Tibial nerve (tissue), 4 donors: Measurements from ENCODE around the gene SHPK. TPM values are rescaled to one million over a fixed set of nuclear protein-coding genes. Genes with fewer than 3 reads are reported as not detected.
A peak's percentile ranks its signal among the peaks of the same experiment; 100 is the strongest.

ENCODE experiments used
- DNase-seq, 2 donors: peaks; one replicate each; pipeline ENCODE4 v3.0.0-alpha.2; 2019; ENCODE audit warnings: low spot score in 2 of 2
- H3K27ac ChIP-seq, 4 donors: fragments of 200-600 bp; sonication (generic) in 3 of 4; one replicate each; pipeline ENCODE4 v1.5.1; 2017 to 2019; ENCODE audit warnings: mild to moderate bottlenecking in 1 of 4
- H3K27me3 ChIP-seq, 2 donors: fragments of 200-600 bp; sonication (generic) in 1 of 2; one replicate each; pipeline versions ENCODE4 v1.5.1 to v1.6.0; 2017 to 2019
- H3K36me3 ChIP-seq, 3 donors: fragments of 200-600 bp; sonication (generic); one replicate each; pipeline ENCODE4 v1.5.1; 2018 to 2019
- H3K4me1 ChIP-seq, 4 donors: fragments of 200-600 bp; sonication (generic) in 3 of 4; one replicate each; pipeline ENCODE4 v1.5.1; 2017 to 2019
- H3K4me3 ChIP-seq, 4 donors: fragments of 200-600 bp; sonication (generic) in 3 of 4; one replicate each; pipeline ENCODE4 v1.5.1; 2017 to 2019; ENCODE audit warnings: mild to moderate bottlenecking in 1 of 4, moderate library complexity in 1 of 4
- H3K9me3 ChIP-seq, 4 donors: fragments of 200-600 bp; sonication (generic) in 3 of 4; one replicate each; pipeline ENCODE4 v1.5.1; 2017 to 2019
- EP300 ChIP-seq, 2 donors: sonication (generic); formaldehyde crosslinking; IDR thresholded peaks; one replicate each; pipeline ENCODE4 v1.6.1; 2017; ENCODE audit warnings: antibody characterized with exemption in 2 of 2, mild to moderate bottlenecking in 1 of 2
- POLR2A ChIP-seq, 2 donors: fragments of 450-650 bp; IDR thresholded peaks; one replicate each; pipeline ENCODE4 v1.6.1; 2017; ENCODE audit warnings: antibody characterized with exemption in 2 of 2, mild to moderate bottlenecking in 2 of 2, moderate library complexity in 2 of 2
- WGBS, 2 donors: methylation state at CpG; one replicate each; pipeline ENCODE4 v1.1.5; 2018; 5-methylcytosine and 5-hydroxymethylcytosine counted together
- total RNA-seq, 4 donors: library from RNA; depleted of rRNA; stranded (reverse); fragments of >200 nt; gene quantifications; one replicate each; pipeline ENCODE4 v1.1.0, GENCODE V29; 2016
- TF ChIP-seq, protein P1 (sequence below), 5 experiments: fragments of 200-600 bp in 3 of 5; fragments of 450-650 bp in 2 of 5; sonication (generic) in 3 of 5; IDR thresholded peaks; one replicate each; pipeline ENCODE4 v1.5.1; 2016 to 2019; ENCODE audit warnings: antibody characterized with exemption in 5 of 5, mild to moderate bottlenecking in 3 of 5, moderate library complexity in 2 of 5

SHPK gene
- total RNA-seq, 4 donors from 2014 or later, result 17.5 to 29.6 (median 22.5) TPM

DNA sequence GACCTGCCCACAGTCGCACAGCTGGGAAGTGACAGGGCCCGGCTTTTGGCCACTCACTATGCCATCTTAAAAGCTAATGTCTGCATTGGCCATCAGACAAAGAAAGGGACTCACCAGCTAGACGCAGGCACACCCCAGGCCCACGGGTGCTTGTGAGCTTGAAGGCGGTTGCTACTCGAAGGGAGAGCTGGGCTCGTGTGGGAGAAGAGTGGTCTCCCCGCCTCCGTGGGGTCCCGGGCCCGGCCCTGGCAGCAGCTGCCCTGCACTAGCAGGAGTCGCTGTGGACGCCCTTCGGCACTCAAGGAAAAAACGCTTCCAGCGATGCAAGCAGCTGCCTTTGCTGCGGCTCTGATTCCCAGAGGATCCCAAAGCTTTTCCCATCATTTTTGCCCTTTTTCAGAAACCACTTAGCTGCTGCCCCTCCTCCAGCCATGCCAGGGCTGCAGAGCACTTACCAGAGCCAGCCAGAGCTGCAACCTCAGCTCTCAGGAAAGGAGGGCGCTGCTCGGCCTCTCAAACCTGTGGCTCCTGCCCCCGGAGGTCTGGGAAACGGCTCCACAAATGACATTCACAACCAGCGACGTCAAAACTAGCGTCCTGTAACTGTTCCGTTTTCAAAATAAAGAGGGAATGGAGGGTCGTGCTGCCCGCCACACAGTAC, 39.1 kb downstream of the SHPK start:
- Histone ChIP-seq H3K4me1 (no peaks in the 10 kb centered on the region), H3K4me3 (no peak overlapping the region), H3K36me3 (peaks cover 0 to 60% (median 0%) of the 10 kb centered on the region in 3 donors), H3K27me3 (no peaks in the 10 kb centered on the region), H3K27ac (no peak overlapping the region), H3K9me3 (no peaks in the 10 kb centered on the region)
- no peak for TF ChIP-seq EP300 (IDR thresholded peaks at IDR 0.05)
- TF ChIP-seq, protein P1, sequence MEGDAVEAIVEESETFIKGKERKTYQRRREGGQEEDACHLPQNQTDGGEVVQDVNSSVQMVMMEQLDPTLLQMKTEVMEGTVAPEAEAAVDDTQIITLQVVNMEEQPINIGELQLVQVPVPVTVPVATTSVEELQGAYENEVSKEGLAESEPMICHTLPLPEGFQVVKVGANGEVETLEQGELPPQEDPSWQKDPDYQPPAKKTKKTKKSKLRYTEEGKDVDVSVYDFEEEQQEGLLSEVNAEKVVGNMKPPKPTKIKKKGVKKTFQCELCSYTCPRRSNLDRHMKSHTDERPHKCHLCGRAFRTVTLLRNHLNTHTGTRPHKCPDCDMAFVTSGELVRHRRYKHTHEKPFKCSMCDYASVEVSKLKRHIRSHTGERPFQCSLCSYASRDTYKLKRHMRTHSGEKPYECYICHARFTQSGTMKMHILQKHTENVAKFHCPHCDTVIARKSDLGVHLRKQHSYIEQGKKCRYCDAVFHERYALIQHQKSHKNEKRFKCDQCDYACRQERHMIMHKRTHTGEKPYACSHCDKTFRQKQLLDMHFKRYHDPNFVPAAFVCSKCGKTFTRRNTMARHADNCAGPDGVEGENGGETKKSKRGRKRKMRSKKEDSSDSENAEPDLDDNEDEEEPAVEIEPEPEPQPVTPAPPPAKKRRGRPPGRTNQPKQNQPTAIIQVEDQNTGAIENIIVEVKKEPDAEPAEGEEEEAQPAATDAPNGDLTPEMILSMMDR (IDR thresholded peaks at IDR 0.05), result no peak
- TF ChIP-seq POLR2A (IDR thresholded peaks at IDR 0.05), result no peak
- no peak for DNase-seq
- WGBS, 2 donors, result 82 to 83% methylated on average over 27 of the region's 27 CpGs

DNA sequence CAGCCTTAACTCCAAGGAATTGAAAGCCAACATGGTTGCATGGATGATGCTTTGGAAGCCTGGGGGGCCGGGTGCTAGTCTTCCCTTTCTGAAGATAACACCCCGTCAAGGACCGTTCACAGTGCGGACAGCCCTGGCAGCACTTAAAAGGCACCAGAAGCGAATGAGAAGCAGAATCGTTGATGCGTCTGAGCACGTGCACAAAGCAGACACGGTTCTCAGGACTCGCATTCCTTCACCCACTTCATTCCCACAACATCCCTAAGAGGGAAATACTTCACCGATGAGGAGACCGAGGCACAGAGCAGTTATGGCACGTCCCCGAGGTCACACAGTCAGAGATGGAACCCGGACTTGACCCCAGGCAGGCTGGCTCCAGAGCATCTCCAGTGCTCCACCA, 41.1 kb downstream of the SHPK start:
- H3K27me3 ChIP-seq, result no peaks in the 10 kb centered on the region
- DNase-seq, result no peak
- H3K27ac ChIP-seq, result peak overlapping the region in 1 of 4 donors; percentile 0
- WGBS, 2 donors, result 85 to 88% methylated on average over 15 of the region's 15 CpGs
- H3K4me1 ChIP-seq, result no peaks in the 10 kb centered on the region
- H3K36me3 ChIP-seq, result peaks cover 0 to 76% (median 5%) of the 10 kb centered on the region in 3 donors
- H3K4me3 ChIP-seq, result no peak overlapping the region
- no peaks in the 10 kb centered on the region for H3K9me3 ChIP-seq
- no peak for TF ChIP-seq EP300 (IDR thresholded peaks at IDR 0.05)
- no peak for TF ChIP-seq POLR2A (IDR thresholded peaks at IDR 0.05)
- TF ChIP-seq, protein P1 (IDR thresholded peaks at IDR 0.05), result no peak

DNA sequence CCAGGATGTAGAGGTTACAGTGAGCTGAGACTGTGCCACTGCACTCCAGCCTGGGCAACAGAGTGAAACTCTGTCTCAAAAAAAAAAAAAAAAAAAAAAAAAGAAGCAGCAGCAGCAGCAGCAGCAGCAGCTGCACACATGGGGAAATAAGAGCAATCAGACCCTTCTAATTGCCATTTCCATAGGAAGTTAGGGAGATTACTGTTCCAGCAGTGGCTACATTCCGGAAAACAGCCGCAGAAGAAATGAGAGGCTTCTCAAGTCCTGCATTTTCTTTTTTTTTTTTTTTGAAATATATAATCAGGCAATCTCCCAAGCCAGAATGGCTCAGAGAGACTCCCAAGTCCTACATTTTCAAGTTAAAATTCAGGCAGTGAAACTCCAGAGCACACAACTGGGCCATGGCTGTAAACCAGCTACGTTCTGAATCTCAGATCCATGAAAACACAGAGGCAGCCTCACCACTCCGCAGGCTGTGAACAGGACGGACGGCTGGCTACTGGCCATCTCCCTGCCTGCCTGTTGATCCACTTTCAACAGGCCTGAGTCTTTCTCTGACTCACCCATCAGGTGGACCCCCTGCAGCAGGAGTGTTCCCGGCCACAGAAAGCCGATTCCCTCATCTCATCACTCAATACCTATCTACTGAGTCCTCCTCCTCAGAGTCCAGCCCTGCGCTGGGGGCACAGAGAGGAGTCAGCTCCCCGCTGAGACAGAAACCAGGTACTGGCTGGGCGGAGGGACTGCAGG, 41.8 kb downstream of the SHPK start:
- Histone ChIP-seq H3K27ac (peak overlapping the region in 2 of 4 donors; percentile 0 to 3), H3K27me3 (no peaks in the 10 kb centered on the region), H3K4me1 (no peaks in the 10 kb centered on the region), H3K9me3 (no peaks in the 10 kb centered on the region), H3K36me3 (peaks cover 0 to 82% (median 5%) of the 10 kb centered on the region in 3 donors), H3K4me3 (no peak overlapping the region)
- TF ChIP-seq EP300 (IDR thresholded peaks at IDR 0.05) (no peak), POLR2A (IDR thresholded peaks at IDR 0.05) (no peak)
- TF ChIP-seq, protein P1 (IDR thresholded peaks at IDR 0.05), result no peak
- DNase-seq, result peak in 1 of 2 donors; percentile 7
- 67 to 71% methylated on average over 11 of the region's 11 CpGs for WGBS, 2 donors

DNA sequence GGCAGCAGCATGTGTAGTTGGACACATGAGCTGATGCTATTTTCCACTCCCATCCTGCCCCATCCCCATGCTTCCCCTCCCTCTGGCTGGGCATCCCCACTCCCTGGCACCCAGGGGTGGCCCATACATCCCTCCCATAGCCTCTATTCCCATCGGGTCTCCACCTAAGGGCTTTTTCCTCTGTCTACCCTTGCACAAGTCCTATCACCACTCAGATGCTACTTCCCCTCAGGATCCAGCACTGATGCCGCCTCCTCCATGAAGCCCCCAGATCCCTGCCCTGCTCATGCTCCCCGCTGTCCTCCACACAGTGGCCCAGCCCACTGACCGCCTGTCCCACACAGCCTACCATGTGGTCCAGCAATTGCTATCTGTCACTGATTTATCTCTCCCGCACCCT, 42.7 kb downstream of the SHPK start:
- Histone ChIP-seq H3K4me3 (no peak overlapping the region), H3K27ac (no peak overlapping the region), H3K4me1 (no peaks in the 10 kb centered on the region), H3K9me3 (no peaks in the 10 kb centered on the region), H3K36me3 (peaks cover 0 to 85% (median 5%) of the 10 kb centered on the region in 3 donors), H3K27me3 (no peaks in the 10 kb centered on the region)
- DNase-seq, result no peak
- TF ChIP-seq POLR2A (IDR thresholded peaks at IDR 0.05) (no peak), EP300 (IDR thresholded peaks at IDR 0.05) (no peak)
- TF ChIP-seq, protein P1 (IDR thresholded peaks at IDR 0.05), result no peak
- WGBS, 2 donors, result 96 to 97% methylated on average over 5 of the region's 5 CpGs
